ENCODE data around the gene TNFAIP8L1.

DNA sequence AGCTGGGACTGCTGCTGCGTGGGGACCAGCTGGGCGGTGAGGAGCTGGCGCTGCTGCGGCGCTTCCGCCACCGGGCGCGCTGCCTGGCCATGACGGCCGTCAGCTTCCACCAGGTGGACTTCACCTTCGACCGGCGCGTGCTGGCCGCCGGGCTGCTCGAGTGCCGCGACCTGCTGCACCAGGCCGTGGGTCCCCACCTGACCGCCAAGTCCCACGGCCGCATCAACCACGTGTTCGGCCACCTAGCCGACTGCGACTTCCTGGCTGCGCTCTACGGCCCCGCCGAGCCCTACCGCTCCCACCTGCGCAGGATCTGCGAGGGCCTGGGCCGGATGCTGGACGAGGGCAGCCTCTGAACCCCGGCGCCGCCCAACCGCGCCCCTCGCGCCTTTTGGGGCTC is 12.8 kb downstream of the TNFAIP8L1 start:
- TF ChIP-seq CTCF (IDR thresholded peaks at IDR 0.05; ENCODE audit: control extremely low read depth in 1 of 3, insufficient read depth in 1 of 3, low read depth in 1 of 3, low read length in 3 of 3): no peak
- no peak for TF ChIP-seq TBP (IDR thresholded peaks at IDR 0.05; ENCODE audit: low read depth, low read length)
- no peak for TF ChIP-seq TCF12 (IDR thresholded peaks at IDR 0.05; ENCODE audit: low read depth, low read length)
- no peak for TF ChIP-seq SIX5 (IDR thresholded peaks at IDR 0.05; ENCODE audit: low read depth, low read length)
- TF ChIP-seq SIN3A (conservative IDR thresholded peaks at IDR 0.05 in 1 of 2, IDR thresholded peaks at IDR 0.05 in 1 of 2; ENCODE audit: low read depth in 1 of 2, low read length in 2 of 2): no peak
- TF ChIP-seq EZH2 (IDR thresholded peaks at IDR 0.05; ENCODE audit: low read depth, low read length, severe bottlenecking): no peak
- no peak for TF ChIP-seq RBBP5 (IDR thresholded peaks at IDR 0.05; ENCODE audit: borderline replicate concordance, low read depth, low read length)
- no peak for TF ChIP-seq CHD2 (IDR thresholded peaks at IDR 0.05; ENCODE audit: low read length)
